NCI-H187 (cell line): Measurements from ENCODE around the gene CUX1.
"Not testable (repeated sequence)": the region's sequence is repeated elsewhere in the genome, so short reads cannot be mapped to it uniquely, and the experiment has no call there.

Source experiments
- DNase-seq, 2 experiments: peaks; one replicate each; lab custom pipeline; 2025; lab: John Stamatoyannopoulos, UW

The CUX1 gene

GRCh38 chr7:102008535-102009262, 191.3 kb downstream of the CUX1 start:
- DNase-seq, result peak; percentile 35 to 52

DNA sequence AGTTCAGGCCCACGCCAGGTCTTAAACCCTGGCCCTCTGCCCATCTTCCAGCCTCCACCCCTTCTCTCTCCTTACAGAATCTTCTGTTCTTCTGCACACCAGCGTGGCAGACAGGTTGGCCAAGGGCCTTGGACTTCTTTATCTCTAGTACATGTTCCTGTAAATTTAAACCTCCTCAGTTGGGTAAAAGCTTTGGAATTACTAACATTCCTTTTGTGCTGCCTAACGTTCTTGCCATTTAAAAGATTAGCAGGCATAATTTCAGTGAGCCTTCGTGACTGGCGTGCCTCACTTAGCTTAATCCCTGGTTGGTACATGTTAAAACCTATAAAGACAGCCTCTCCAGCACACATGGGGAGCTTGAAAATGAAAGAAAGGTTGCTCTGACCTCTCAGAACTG, 192.2 kb downstream of the CUX1 start:
- no peak for DNase-seq

GRCh38 chr7:102012112-102012830, 194.8 kb downstream of the CUX1 start:
- DNase-seq, result not testable (repeated sequence)

DNA sequence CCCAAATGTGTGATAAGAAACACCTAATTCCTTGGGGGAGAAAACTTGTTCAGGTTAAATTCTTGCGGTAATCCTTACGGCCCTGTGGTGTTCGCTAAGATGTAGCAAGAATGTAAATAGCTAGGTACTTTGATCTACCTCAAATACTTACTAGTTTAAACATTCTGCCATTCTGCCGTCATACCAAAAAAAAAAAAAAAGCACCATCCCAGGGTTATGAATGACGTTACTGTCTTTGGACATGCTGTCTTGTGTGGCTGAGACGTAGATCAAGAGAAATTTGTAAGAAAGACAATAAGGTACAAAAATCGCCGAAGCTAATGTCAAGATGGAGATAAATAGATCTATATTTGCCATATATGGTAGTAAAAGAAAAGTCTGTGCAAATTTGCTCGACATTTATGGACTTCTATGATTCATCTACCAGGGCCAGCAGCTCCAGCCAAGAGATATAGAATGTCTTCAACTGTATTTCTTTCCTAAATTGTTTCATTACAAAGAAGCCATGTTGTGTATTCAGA, 195.6 kb downstream of the CUX1 start:
- no peak for DNase-seq

- no peak for DNase-seq
Observed at GRCh38 chr7:102018876-102019275, 201.4 kb downstream of the CUX1 start.

DNA sequence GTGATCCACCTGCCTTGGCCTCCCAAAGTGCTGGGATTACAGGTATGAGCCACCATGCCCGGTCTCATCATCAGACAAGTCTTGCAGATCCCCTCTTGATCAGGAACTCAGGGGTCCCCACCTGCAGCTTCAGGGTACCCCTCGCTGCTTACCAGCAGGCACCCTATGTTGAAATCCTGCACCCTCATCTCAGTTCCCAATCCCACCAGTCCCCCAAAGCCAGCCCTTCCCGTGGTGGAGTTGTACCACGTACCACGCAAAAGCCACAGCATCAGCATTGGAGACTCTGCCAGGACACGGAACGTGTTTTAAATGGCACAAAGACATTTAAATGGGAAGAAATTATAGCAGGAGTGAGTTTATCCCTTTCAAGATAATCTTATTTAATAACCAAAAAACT, 202.0 kb downstream of the CUX1 start:
- DNase-seq, result no peak

DNA sequence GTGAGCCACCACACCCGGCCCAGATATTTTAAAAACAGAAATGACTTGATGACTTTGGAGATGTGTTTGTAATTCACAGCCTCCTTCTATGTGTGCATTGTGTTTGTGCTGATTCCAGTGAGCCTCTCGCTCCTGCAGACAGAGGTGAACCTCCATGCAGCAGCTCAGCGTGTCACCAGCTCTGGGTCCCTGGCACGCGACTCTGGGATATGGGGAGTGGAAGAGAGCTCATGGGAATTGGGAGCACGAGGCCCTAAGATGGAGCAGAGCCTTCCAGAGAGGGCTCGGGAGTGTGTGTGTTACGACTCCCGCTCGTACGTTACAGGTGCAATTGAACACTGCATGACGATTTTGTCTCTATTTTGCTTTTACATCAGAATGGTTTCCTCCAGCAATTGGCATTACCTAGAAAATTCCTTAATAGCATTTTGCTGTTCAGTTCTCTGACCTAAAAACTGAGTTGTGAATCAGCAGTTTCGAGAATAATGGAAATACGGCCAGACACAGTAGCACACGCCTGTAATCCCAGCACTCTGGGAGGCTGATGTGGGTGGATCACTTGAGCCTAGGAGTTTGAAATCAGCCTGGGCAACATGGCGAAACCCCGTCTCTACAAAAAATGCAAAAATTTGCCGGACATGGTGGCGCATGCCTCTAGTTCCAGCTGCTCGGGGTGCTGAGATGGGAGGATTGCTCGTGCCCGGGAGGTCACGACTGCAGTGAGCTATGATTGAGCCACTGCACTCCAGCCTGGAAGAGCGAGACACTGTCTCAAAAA, 204.6 kb downstream of the CUX1 start:
- no peak for DNase-seq

DNA sequence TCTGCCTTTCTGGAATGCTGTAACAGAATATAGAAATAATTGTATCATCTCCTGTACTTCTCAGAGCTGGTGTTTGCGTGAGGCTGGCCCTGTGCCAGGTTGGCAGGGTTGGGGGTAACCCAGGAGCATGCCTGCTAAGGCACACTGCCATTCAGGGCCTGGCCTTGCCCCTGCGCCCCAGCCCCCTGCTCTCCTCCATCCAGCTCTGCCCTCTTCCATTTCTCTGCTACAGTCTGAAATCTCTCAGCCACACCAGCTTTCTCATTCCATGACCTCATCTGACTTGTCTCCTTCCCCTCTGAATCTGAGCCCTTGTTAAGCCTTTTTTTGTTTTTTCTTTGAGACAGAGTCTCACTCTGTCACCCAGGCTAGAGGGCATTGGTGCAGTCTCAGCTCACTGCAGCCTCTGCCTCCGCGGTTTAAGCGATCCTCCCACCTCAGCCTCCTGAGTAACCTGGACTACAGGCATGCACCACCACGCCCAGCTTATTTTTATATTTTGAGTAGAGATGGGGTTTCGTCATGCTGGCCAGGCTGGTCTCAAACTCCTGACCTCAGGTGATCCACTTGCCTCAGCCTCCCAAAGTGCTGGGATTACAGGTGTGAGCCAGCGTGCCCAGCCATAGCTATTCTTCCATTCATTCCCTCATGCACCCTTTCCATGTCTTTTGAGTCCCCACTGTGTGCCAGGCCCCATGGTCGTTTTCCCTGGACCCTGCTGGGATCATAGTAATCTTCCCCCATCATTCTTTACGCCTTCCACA, 206.8 kb downstream of the CUX1 start:
- no peak for DNase-seq

- no peak for DNase-seq
Observed at GRCh38 chr7:102024769-102025391, 207.5 kb downstream of the CUX1 start.

DNA sequence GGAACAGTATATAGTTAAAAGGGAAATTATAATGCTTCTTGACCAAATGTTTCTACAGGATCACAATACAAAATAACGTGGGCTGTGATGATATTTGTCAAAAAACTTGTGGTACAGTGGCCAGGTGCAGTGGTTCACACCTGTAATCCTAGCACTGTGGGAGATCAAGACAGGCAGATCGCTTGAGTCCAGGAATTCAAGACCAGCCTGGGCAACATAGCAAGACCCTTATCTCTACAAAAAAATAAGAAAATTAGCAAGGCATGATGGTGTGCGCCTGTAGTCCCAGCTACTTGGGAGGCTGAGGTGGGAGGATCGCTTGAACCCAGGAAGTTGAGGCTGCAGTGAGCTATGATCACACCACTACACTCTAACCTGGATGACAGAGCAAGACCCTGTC, 208.4 kb downstream of the CUX1 start:
- DNase-seq, result not testable (repeated sequence)

DNA sequence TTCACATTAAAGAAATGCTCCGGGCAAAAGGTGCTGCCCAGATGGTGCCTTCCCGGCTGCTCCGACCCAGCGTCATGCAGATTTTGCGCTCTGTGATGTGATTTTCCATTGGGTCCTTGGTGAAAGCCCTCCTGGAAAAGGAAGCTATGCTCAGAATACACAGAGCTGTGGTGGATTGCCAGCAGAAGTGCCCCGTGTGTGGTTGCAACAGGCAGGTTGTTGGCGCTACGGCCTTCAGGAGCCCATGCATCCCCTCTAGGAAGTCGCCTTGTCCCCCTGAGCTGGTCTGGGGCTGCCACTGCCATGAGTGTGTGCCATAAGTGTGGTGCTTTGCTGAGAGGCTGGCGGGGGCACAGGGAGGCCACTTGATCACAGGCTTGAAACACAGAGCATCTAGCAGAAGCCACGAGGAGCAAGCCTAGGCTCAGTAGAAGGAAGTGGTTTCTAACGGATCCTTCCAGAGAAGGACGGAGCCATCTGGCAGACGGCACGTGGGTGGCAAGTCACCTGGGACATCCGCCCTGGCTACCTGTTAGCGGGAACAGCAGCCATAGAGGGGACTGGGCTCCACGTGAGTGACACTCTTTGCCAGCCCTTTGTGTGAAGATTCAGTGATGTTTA, 210.9 kb downstream of the CUX1 start:
- no peak for DNase-seq

DNA sequence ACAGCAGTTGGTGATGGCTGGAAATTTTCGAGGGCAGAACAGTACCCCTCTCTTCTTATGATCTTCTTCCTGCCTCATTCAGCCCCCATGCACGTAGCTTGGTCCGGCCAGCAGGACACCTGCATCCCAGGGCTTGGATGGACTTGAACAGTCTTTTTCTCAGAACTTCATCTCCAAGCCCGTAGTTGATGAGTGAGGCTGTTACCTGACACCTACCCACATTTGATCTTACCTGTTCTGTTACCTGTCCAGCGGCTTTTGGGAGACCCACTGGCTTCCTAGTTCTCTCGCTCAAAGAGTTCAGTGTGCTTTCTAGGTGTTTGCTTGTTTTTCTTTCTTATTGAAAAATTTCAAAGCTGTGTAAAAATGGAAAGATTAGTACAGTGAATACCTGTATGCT, 212.2 kb downstream of the CUX1 start:
- DNase-seq, result no peak

DNA sequence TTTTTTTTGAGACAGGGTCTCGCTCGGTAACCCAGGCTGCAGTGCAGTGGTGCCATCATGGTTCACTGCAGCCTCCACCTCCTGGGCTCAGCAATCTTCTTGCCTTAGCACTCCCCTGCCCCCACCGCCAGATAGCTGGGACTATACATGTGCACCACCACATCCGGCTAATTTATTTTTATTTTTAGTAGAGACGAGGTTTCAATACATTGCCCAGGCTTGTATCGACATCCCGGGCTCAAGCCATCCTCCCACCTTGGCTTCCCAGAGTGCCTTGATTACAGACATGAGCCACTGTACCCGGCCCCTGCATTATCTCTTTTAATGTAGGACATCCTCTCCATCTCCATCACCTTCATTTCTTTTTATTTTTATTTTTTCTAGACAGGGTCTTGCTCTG, 213.3 kb downstream of the CUX1 start:
- no peak for DNase-seq

- no peak for DNase-seq
Observed at GRCh38 chr7:102036958-102037357, 219.5 kb downstream of the CUX1 start.

GRCh38 chr7:102039706-102040105, 222.3 kb downstream of the CUX1 start:
- no peak for DNase-seq

GRCh38 chr7:102040569-102040968, 223.1 kb downstream of the CUX1 start:
- no peak for DNase-seq

GRCh38 chr7:102042016-102042656, 224.7 kb downstream of the CUX1 start:
- DNase-seq, result no peak

DNA sequence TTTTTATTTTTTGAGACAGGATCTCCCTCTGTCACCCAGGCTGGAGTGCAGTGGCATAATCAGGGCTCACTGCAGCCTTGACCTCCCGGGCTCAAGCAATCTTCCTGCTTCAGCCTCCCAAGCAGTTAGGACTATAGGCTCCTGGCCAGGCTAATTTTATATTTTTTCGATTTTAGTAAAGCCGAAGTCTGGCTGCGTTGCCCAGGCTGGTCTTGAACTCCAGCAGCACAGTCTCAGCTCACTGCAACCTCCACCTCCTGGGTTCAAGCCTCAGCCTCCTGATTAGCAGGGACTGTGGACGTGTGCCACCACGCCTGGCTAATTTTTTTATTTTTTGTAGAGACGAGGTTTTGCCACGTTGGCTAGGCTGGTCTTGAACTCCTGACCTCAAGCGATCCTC, 225.4 kb downstream of the CUX1 start:
- DNase-seq, result not testable (repeated sequence)

DNA sequence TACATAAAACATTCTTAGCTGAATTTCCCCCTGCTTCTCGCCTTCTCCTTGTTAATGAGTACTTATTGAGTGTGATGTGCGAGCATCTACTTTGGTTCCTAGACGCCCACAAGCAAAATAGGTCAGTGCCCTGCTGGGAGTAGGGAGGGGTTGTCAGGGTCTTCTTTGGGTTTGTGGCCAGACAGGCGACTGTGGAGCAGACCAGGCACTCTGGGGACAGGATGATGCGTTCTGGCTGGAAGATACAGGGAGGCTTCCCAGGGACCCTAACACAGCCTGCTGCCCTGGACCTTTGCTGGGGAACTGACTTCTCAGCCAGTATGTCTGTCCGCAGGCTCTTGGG, 227.2 kb downstream of the CUX1 start:
- no peak for DNase-seq

DNA sequence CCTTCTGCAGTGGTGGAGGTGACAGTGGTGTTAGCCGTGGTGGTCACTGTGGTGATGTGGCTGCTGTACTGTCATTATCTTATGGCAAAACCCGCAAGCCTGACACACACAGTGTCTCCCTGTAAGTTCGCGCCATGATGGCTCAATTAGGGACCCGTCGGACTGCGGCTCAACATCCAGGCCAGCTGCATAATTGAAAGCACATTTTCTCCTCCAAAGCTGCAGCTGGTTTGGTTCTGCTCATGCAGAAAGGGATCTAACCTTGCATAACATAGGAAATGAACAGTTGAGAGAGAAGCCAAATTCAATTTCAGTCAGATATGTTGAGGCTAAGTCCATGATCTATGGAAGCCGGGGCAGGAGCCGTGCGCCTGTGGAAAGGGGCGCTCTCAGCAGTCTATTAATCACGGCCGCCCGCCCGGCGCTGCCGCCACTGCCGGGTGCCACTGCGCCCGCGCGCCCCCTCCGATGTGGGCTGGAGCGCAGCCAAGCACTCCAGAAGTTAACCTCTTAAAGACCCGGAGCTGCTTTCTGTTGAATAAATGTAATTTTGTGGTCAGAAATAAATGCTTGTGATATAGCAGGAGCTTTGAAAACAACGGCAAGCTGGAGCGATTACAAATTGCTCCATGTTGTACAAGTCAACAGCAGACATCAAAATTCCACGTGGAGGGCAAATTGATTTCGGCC, 227.7 kb downstream of the CUX1 start:
- DNase-seq, result no peak
